ENCODE results near the gene TPTE.
"Not testable (repeated sequence)": the region's sequence is repeated elsewhere in the genome, so short reads cannot be mapped to it uniquely, and the experiment has no call there.

The TPTE gene

DNA sequence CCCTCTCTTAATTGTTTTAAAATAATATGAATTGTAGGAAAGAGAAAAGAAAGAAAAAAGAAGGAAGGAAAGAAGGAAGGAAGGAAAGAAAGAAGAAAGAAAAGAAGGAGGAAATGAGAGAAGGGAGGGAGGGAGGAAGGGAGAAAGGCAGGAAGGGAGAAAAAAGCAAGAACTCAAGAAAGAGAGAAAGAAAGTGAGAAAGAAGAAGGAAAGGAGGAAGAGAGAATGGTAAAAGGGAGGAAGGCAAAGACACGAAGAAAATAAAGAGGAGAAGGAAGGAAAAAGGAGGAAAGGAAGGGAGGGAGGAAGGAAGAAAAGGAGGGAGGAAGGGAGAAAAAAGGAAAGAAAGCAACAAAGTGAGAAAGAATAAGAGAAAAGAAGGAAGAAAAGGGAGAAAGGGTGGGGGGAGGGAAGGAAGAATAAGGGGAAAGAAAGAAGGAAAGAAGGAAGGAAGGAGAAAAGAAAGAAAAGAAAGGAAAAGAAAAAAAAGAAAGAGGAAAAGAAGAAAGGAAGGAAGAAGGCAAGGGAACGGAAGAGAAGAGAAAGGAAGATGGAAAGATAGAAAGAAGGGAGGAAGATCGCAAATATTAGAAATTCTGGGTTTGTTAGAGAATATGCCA is 95.9 kb downstream of the TPTE start:
- DNase-seq = not testable (repeated sequence)

DNA sequence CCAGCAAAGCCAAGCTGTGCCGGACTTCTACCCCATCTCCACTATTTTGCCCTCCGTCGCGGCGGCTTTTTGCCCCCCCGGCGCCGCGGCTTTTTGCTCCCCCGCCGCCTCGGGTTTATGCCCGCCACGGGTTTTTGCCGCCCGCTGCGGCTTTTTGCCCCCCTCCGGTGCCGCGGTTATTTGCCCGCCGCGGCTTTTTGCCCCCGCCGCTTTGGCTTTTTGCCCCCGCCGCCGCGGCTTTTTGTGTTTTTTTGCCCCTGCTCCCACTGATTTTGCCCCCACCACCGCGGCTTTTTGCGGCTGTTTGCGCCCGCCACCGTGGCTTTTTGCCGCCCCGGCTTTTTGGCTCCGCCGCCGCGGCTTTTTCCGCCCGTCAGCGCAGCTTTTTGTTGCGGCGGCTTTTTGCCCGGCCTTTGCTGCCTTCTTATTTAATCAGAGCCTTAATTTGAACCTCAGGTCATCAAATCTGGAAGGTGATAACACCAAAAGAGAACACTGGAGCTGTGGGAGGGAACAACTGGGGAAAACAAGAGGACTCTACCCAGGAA is 106.0 kb downstream of the TPTE start:
- no peak for DNase-seq

DNA sequence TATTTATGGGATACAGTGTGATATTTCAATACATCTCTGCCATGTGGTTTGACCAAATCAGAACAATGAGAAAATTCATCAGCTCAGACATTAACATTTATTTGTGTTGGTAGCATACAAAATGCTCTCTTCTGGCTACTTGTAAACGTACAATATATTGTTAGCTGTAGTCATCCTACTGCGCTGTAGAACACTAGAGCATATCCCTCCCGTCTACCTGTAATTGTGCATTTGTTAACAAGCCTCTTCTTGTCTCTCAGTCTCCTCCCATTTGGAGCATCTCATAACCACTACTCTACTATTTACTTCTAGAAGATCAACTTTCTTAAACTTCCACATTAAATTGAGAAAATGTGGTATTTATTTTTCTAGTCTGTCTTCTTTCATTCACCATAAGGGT is 107.9 kb downstream of the TPTE start:
- not testable (repeated sequence) for DNase-seq

DNA sequence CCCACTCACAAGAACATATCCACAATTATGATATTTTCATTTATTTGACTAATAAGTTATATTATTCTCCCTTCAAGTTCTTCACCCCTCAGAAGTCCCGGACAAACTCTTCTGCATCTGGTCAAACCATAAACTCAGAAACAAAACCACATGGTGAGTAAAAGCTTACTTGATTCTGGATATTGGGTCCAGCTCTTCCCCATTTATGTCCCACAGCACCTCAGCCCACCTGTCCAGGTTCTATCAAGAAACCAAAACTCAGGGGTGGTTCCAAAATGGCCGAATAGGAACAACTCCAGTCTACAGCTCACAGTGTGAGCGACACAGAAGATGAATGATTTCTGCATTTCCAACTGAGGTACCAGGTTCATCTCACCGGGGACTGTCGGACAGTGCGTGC is 109.4 kb downstream of the TPTE start:
- DNase-seq = not testable (repeated sequence)

DNA sequence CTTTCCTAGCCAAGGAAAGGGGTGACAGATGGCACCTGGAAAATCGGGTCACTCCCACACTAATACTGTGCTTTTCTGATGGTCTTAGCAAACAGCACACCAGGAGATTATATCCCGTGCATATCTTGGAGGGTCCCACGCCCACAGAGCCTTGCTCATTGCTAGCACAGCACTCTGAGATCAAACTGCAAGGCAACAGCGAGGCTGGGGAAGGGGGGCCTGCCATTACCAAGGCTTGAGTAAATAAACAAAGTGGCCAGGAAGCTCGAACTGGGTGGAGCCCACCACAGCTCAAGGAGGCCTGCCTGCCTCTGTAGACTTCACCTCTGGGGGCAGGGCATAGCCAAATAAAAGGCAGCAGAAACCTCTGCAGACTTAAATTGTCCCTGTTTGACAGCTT is 109.9 kb downstream of the TPTE start:
- DNase-seq = not testable (repeated sequence)

DNA sequence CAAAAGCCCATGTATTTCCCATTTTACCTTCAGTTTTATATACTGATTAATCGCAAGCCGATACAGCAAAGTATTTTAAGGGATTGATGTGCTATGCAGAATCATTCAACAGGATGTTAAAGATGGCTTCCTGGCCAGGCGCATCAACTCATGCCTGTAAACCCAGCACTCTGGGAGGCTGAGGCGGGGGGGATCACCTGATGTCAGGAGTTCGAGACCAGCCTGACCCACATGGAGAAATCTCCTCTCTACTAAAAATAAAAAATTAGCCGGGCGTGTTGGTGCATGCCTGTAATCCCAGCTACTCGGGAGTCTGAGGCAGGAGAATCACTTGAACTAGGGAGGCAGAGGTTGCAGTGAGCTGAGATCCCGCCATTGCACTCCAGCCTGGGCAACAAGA is 116.8 kb downstream of the TPTE start:
- not testable (repeated sequence) for DNase-seq

DNA sequence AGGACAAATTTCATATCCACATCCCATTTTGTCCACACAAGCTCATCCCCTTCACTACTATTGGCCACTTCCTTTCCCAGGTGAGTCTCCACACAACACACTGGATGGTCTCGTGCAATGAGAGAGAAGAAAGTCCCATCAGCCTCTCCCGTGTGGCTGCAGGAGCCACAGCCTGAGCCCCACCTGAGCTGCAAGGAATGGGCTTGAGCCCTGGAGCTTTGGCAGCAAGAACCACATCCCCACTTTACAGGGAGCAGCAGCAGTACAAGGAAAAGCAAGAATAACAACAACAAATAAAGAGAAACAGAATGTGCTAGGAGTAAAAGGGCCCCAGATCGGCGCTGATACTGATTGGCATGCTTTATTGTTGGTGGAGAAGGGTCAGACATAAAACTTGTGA is 117.7 kb downstream of the TPTE start:
- DNase-seq = no peak

DNA sequence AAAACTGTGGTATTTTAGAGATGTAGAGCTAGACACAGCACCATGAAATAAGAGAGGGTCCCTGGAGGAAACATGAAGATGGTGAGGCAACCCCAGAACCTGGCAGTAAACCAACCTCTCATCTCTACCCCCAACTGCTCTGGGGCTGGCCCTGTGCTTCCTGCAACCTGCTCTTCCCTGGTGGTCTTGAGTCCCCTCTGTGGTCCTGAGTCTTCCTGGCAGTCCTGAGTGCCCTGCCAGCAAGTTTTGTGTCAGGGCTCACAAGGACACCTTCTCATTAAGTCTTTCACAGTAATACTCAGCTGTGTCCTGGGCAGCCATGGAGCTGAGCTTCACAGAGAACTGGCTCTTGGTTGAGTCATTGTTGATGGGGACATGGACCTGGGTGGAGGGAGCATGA is 118.4 kb downstream of the TPTE start:
- DNase-seq = not testable (repeated sequence)

DNA sequence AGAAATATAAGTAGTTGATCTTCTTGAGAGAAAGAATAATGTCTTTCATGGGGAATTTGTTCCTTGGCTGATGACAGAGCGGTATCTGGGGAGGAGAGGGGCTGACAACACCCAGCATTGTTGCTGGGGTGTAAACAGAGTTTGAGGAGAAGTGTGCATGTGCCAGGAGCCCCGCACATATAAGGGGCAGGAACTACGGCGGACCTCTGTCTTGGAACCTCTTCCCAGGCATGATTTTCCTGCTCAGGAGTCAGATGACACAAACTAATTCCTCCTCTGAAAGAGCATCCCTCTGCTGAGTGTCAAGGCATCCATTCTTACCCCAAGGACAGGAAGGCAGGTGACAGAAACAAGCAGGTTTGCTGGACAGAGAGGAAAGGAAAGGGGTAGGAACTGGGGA is 119.1 kb downstream of the TPTE start:
- DNase-seq = no peak

DNA sequence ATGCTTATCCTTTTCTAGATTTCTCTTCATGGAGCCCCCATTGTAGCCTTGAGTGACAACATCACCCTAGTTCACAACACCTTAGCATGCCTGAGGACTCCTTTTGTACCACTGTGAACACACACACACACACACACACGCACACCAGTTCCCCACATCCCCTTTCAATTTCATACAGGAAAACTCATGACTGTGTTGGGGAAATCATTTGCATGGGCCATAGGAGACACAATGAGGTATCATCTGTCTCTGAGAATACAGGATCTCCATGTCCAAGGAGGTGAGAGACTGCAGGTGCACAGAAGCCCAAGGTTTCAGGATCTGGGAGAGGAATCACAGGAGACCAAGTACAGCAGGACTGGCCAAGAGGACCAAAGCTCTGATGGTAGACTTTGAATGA is 119.7 kb downstream of the TPTE start:
- DNase-seq = no peak

DNA sequence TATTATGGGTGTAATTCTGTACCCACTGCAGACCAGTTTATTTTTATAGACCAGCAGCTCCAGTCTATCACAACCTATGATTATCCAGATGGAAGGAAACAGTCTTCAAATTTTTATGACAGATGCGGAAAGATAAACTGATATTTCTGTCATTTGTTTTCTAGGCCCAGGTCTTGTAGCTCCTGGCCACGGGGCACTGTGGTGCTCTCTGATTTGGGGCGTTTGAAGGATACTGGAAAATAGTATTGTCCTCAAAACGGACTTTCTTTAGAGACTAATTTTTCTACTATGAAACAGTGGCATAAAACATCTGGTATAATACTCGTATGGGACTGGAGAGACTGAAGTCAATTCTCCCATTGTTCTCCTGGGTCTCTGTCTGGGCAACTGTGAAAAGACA is 124.3 kb downstream of the TPTE start:
- DNase-seq = not testable (repeated sequence)

DNA sequence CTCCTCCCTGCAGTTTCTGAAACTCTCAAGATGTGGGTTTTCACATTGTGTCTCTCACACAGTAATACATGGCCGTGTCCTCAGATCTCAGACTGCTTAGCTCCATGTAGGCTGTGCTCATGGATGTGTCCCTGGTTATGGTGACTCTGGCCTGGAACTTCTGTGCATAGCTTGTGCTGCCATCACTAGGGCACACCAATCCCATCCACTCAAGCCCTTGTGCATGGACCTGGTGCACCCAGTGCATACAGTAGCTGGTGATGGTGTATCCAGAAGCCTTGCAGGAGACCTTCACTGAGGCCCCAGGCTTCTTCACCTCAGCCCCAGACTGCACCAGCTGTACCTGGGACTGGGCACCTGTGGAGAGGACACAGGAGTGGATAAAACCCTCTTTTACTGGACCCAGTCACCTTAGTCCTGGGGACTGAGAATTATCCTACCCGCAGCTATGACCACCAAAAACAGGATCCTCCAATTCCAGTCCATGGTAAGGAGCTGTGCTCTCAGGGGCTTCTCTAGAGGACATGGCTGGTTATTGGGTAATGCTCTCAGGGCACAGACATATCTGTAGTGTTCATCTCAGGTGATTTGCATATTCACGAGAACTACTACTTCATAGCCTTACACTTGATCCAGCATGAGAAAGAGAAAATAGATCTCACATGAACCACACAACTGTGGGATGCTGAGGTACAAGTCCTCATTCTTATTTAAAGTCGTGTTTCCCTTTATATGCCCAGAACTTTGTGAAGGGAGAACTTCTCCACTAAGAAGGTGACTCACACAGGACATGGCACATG is 128.2 kb downstream of the TPTE start:
- DNase-seq = not testable (repeated sequence)

DNA sequence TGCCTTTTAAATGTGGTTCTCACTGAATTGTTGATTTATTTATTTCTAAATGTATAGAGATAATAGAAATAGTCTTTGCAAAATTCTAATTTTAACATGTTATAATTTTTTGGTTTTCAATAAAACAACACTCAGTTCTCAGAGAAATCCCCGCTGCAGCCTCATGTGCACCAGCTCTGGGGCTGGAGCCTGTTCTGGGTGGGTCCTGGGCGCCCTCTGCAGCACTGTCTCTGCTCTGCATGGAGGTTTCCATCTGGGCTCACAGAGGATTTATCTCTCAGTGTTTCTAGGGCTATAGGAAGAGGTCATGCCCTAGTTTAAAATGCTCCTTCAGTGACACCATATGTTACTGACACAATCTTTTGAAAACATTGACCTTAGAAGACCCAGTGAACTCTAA is 128.9 kb downstream of the TPTE start:
- DNase-seq = not testable (repeated sequence)

All from hematopoietic multipotent progenitor cell treated with erythropoietin and hydrocortisone succinate and interleukin-3 and kit ligand, for 8 days (in vitro differentiated cells).